ENCODE results near the gene CCDC191. TPM values are rescaled to one million over a fixed set of nuclear protein-coding genes. Genes with fewer than 3 reads are reported as not detected.

The CCDC191 gene
- total RNA-seq, 4 donors from 2014 or later = 0.29 to 0.82 (median 0.42) TPM

GRCh38 chr3:114092151-114093015 lies 36.1 kb upstream of the CCDC191 start:
- no peak for DNase-seq
- in situ Hi-C loops (cut with MboI; ENCODE audit: low sequenced_read_pairs in 4 of 4) (no loop called here), intact Hi-C loops (cut with DNase I; ENCODE audit: low total_unique reads) (no loop called here)
- Histone ChIP-seq H3K27ac (peak overlapping the region in 1 of 4 donors; percentile 34), H3K4me1 (peaks cover 0 to 5% of the 10 kb centered on the region in 2 donors), H3K36me3 (peaks cover 0 to 4% of the 10 kb centered on the region in 2 donors), H3K27me3 (no peaks in the 10 kb centered on the region), H3K4me3 (no peak overlapping the region), H3K9me3 (no peaks in the 10 kb centered on the region)
- TF ChIP-seq POLR2A (IDR thresholded peaks at IDR 0.05) (no peak), CTCF (IDR thresholded peaks at IDR 0.05 in 4 of 5, conservative IDR thresholded peaks at IDR 0.05 in 1 of 5) (no peak)
- ATAC-seq = peak in 1 of 2 donors; percentile 36

GRCh38 chr3:114089675-114090074 lies 33.3 kb upstream of the CCDC191 start:
- TF ChIP-seq POLR2A (IDR thresholded peaks at IDR 0.05) = no peak
- TF ChIP-seq CTCF (IDR thresholded peaks at IDR 0.05 in 4 of 5, conservative IDR thresholded peaks at IDR 0.05 in 1 of 5) = no peak
- ATAC-seq (no peak), DNase-seq (no peak)
- H3K36me3 ChIP-seq = peaks cover 0 to 31% of the 10 kb centered on the region in 2 donors
- intact Hi-C loops (cut with DNase I; ENCODE audit: low total_unique reads) = no loop called here
- no peak overlapping the region for H3K27ac ChIP-seq
- H3K27me3 ChIP-seq = no peaks in the 10 kb centered on the region
- no peaks in the 10 kb centered on the region for H3K9me3 ChIP-seq
- H3K4me1 ChIP-seq = peaks cover 0 to 5% of the 10 kb centered on the region in 2 donors
- H3K4me3 ChIP-seq = no peak overlapping the region
- in situ Hi-C loops (cut with MboI; ENCODE audit: low sequenced_read_pairs in 4 of 4) = no loop called here

- Histone ChIP-seq H3K36me3 (peaks cover 0 to 51% of the 10 kb centered on the region in 2 donors), H3K9me3 (no peaks in the 10 kb centered on the region), H3K4me1 (no peaks in the 10 kb centered on the region), H3K27me3 (no peaks in the 10 kb centered on the region), H3K27ac (no peak overlapping the region), H3K4me3 (no peak overlapping the region)
- TF ChIP-seq POLR2A (IDR thresholded peaks at IDR 0.05) (no peak), CTCF (IDR thresholded peaks at IDR 0.05 in 4 of 5, conservative IDR thresholded peaks at IDR 0.05 in 1 of 5) (no peak)
- ATAC-seq = no peak
- in situ Hi-C loops (cut with MboI; ENCODE audit: low sequenced_read_pairs in 4 of 4) = no loop called here
- DNase-seq = no peak
- intact Hi-C loops (cut with DNase I; ENCODE audit: low total_unique reads) = no loop called here
These were observed 30.0 kb upstream of the CCDC191 start for GRCh38 chr3:114086356-114086755.

GRCh38 chr3:114083112-114083511 lies 26.8 kb upstream of the CCDC191 start:
- TF ChIP-seq POLR2A (IDR thresholded peaks at IDR 0.05) (no peak), CTCF (IDR thresholded peaks at IDR 0.05 in 4 of 5, conservative IDR thresholded peaks at IDR 0.05 in 1 of 5) (no peak)
- Histone ChIP-seq H3K9me3 (no peaks in the 10 kb centered on the region), H3K36me3 (peaks cover 0 to 61% of the 10 kb centered on the region in 2 donors), H3K4me1 (no peaks in the 10 kb centered on the region), H3K27ac (no peak overlapping the region), H3K4me3 (no peak overlapping the region), H3K27me3 (no peaks in the 10 kb centered on the region)
- DNase-seq (no peak), ATAC-seq (no peak)
- in situ Hi-C loops (cut with MboI; ENCODE audit: low sequenced_read_pairs in 4 of 4) (no loop called here), intact Hi-C loops (cut with DNase I; ENCODE audit: low total_unique reads) (no loop called here)

Measured in gastrocnemius medialis (tissue), 4 donors.